GM18519 (cell line): ENCODE results near the gene DDX17.

Experiments
- ATAC-seq: cut with Tn5 transposase; IDR thresholded peaks from one replicate; pipeline ENCODE4 v1.9.1; 2021; ENCODE audit warnings: mild to moderate bottlenecking, moderate library complexity; ENCODE audit not compliant: unreplicated experiment, low FRiP score

Gene DDX17

DNA sequence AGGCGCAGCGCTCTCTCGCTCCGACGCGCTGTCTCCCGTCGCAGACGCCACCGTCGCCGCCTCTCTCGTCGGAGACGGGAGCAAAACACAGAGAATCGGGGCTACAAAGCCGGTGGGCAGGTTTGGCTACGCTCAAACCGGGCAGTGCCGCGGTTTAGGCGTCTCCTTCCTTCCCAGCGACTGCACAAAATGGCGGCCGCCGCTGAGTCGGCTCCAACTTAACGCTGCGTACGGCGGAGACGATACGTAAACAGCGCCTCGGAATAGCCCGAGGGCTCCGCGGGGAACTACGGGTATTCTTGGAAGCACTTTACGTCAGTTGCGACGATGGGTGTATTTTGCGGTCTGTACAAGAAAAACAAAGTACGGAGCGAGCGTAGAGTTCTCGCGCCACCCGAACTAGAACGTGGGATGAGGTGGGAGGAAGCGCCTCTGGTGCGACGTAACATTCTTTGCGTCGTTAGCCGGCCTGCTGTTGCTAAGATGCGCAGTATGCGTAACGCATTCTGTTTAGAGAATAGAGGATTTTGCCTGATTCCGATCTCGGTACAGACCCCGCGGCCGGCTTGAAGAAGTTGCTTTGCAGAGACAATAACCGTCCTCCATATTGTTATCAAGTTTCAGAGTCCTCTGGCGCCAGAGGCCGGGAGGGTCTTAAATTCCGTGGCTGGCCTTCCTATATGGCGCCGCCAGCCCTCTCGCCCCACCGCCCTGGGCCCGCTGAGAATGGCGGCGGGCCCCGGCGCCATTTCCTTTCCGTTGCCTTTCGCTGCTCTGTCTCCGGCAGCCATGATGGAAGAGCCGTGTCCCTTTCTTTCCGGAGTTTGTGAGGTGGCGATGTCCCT is at the start of gene DDX17:
Gene DDX17, minus strand, starts transcription at position 194 of the 845 bp plus-strand sequence.
- ATAC-seq = peak; percentile 69

DNA sequence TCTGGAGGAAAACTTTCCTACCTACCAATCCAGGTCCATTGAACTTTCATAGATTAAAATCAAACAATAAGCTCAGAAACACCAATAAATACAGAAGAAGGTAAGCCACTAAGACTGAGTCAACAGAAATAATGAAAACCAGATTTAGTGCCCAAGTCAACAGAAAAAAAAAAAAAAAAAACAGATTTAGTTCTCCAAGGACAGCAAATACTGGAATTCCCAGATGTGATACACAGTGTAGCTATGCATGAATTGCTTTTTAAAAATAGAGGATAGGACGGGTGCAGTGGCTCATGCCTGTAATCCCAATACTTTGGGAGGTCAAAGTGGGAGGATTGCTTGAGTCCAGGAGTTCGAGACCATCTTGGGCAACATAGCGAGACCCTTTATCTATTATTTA is 48.2 kb upstream of the DDX17 start:
- no peak for ATAC-seq

DNA sequence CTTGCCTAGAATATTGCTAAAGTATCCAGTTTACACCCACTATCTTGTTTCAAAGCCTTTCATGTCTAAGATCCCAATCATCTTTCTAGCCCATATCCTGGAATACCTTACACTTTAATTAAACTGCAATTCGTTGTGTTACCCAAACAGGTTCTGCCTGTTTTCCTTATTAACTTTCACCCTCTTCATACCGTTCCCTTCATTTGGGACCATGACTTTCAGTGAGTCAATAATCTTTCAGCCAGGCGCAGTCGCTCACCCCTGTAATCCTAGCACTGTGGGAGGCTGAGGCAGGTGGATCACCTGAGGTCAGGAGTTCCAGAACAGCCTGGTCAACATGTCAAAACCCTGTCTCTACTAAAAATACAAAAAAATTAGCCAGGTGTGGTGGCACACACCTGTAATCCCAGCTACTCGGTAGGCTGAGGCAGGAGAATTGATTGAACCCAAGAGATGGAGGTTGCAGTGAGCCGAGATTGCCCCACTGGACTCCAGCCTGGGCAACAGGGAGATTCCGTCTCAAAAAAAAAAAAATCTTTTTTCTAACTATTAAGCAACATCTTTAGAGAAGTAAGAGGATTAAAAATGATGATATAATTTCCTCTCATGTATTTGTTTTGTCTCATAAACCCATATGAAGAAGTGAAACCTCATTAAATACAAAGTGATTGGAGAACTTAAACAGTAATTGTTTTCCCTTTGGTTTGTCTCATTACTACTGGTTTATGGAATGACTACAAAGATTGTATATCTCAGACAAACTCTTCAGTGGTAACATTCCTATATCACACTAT is 43.2 kb upstream of the DDX17 start:
- ATAC-seq = no peak

DNA sequence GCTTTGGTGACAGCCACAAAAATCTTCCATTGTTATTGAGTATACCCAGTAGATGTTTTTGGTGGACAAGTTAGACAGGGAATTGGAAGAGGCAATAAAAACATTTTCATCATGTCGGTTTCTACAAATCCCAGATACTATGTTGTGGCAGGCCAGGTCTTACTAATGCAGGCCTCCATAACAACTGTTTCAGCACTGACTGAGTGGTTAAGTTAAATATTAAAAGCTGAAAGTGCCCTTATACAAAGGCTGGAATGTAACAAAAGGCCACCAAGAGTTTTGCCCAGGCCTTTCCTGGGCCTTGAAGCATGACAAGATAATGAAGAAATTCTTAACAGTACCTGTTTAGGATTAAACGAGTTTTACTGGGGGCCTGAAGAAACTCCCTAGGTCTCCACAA is 34.6 kb upstream of the DDX17 start:
- ATAC-seq = no peak

DNA sequence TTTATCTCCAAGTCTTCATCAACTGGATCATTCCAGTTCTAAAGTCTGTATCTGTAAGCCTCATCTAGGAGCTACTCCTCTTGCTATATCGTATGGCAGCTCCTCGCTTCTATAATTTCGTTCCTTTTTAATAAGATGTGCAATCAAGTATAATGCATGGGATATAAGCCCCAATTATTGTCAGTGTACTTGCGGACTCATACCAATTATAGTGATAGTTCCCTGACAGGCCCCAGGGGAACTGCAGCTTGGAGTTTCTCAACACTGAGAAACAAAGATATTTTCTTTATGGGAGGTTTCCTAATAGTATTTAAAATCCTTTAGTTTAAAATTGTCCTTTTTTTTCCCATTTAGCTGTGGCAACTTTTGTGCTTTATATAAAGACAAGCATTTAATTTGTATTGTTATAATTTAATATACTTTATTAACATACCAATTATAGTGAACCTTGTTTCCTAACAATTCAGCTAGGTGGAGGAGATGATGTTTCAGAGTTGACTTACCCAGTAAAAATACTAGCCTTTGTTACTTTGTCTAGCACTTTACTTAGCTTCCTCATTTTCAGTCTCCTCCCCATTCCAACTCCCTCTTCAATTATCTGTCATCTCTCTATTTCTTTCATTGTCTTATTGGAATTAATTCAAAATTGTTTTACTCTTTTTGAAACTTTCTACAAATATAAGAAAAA is 25.3 kb upstream of the DDX17 start:
- no peak for ATAC-seq

DNA sequence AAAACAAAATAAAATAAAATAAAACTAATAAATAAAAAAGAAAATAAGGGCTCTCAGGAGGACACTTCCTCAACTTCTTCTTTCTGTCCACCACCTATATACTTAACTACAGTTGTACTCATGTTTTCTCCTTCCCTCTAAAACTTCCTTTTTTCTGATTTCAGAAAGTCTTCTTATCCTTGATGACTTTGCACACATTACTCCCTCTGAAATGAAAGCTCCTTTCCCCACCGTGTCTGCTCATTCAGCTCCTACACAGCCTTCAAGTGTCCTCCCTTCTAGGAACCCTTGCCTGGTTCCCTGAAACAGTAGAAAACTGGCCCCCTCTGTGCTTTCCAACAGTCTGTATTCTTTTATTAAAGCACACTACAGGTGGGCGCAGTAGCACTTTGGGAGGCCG is 18.3 kb upstream of the DDX17 start:
- no peak for ATAC-seq

DNA sequence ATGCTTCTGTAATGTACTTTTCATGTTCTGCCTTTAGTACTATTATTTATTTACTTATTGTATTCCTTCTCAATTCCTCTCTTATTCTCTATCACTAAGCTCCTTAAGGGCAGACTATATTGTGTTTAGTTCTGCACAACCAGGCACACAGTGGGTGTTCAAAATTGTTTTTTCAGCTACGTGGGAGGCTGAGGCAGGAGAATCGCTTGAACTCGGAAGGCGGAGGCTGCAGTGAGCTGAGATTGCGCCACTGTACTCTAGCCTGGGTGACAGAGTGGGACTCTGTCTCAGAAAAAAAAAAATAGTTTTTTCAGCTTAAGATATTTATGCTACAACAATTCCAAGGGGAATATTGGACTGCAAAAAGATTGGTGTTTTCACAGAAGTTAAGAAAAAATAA is 17.4 kb upstream of the DDX17 start:
- no peak for ATAC-seq

DNA sequence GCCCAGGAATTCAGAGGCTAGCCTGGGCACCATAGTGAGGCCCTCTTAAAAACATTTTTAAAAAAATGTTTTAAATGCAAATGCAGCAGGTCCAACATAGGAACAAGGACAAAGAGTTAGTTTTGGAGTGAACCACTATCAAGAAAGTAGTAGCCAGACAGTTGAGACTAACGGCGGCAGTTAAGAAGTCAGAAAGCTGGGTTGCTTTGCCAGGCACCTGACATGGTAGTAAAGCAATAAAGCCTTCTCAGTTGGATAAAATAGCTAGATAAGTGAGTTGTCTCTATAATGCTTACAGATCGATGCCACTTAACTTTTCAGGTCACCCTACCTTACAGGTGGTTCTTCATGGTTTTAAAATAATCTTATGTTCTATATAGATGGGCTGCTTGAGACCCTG is 16.9 kb upstream of the DDX17 start:
- no peak for ATAC-seq

DNA sequence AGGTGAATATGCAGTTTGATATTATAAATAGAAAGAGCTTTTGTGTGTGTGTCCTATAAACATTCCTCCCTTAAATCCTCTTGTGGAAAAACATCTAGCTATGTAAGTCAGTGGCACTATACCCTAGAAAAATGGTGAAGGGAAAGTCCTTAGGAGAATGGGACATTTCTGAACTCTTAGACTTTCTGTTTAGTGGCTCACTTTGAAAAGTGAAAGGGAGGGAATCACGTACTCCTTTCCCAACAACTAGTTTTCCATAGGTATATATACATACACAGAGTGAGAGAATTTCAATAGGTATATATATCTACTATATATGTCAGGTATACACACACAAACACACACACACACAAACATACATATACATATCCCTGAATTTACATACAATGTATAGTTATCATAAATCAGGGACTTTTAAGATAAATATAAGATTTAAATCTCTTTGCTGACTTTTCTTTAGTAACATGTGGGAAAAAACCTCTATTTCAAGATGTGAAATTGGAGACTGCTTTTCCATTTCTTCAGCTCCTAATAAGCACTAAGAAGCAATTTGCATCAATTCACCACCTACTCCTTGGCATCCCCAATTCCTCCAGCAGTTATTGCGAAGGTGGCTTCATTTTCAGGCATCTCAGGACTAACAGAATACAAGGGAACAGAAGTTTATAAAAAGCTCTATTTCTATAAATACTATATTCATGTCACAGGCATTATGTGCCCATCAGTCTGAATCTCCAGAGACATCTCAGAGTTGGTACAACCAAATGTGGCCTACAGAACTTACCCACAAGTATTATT is 13.5 kb upstream of the DDX17 start:
- ATAC-seq = no peak

DNA sequence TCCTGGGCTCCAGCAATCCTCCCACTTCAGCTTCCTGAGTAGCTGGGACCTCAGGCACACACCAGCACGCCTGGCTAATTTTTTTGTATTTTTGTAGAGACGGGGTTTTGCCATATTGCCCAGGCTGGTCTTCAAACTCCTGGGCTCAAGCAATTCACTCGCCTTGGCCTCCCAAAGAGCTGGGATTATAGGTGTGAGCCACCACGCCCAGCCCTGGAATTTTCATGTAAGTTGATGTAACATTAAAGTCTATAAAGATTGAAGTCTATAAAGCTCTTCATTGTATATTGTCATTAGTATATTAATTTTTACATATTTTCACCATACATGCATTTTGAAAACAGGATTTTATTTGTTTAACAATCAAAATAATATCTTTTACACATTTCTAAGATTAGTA is 12.5 kb upstream of the DDX17 start:
- ATAC-seq = no peak

DNA sequence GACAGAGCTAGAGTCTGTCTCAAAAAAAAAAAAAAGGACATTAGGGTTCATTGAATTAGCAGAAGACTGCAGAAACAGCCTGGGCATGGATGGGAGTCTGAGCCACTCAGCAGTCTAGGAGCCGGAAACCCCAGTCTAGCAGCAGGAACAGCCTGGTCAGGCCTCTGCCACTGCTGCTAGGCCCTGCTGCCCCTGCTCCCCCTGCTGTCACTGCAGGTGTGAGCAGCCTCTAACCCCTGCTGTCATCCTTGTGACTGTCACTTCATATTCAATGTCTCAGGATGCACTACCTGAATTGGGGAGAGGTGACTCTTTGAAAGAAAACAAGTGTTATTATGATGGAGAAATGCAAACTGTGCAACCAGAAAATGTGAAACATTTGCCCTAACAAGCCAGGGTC is 7.0 kb upstream of the DDX17 start:
- ATAC-seq = no peak

DNA sequence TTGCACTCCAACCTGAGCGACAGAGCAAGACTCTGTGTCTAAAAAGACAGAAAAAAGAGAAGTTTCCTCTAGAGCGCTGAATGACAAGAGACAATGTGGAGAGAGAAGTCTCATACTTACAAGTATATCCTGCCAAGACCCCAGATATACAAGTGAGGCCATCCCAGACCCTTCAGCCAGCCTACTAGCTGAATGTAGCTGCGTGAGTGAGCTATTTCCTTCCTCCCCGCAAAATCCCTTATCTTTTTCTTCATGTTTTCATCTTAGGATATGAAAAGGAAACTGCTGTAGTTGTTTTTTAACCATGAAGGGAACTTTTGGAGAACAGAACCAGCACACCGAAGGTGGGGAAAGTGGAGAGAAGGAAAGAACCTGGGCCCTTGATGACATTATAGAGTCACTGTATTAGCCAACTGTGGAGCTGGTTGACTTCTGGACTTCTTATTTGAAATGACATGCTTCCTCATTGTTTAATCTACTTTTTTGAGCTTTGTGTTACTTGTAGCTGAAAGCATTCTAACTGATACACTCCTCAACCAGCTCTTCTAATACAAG is 4.4 kb upstream of the DDX17 start:
- ATAC-seq = no peak

DNA sequence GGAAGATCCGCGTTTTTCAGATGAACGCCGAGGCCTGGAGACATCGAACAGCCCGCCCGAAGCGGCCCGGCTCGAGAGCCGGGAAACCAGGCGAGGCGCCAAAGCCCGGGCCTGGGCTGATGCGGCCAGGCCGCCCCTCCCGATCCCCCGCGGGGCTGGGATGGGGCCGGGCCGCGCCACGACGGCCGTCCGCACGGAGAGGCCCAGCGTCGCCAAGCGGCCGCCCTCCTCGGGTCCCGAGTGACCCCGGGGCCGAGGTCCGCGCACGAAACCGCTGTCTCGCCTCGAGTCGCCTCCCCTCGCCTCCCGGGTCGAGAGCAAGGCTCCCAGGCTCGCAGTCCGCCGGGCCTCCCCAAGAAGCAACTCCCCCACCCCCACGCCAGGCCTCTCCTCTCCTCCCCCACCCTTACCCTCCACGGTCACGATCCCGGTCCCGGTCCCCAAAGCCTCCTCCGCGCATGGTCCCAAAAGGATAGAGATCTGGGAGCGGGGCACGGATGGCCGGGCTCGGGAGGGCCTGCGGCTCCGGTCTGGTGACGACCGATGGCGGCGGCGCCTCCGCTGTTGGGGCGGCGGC is 482 bp downstream of the DDX17 start:
- peak; percentile 16 for ATAC-seq

DNA sequence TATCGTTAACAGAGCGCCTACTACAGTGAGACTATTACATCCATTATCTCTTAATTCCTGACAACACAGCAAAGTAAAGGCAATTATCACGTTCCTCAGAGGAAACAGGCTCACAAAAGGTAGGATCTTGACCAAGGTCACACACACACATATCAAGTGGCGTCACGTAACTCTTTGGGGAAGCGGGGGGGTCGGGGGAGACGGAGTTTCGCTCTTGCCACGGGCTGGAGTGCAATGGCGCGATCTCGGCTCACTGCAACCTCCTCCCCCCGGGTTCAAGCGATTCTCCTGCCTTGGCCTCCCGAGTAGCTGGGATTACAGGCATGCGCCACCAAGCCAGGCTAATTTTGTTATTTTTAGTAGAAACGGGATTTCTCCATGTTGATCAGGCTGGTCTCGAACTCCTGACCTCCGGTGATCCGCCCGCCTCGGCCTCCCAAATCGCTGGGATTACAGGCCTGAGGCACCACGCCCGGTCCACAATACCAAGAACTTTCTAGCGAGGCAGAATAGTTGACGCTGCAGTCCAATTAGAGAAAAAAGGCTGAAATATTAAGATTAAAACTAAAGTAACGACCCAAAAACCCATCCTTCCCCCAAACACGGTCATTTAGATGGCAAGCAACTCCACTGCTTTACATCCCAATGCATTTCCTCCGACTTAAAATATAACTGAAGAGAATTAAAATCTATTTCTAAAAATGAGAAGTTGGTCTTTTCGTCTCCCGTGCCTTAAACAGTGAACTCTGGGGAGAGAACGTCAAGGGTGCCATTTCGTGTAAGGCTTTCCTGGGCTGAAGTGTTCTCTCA is 1.2 kb downstream of the DDX17 start:
- ATAC-seq = no peak

DNA sequence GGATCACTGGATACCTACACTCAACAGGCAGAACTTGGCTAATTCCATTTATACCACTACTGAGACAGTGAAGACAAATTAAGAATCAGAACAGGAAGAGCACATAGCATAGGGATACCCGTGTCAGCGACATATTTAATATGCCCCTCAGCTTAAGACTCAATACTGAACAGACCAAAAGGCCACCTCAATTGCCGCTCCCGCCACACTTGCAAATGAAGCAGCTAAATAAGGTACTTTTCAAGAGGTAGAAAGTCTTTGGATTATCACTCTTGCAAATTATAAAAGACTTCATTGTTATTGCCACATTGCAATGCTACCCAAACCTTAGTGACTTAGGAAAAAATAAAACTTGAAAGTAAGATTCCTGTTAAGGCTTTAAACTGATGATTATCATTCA is 3.1 kb downstream of the DDX17 start:
- no peak for ATAC-seq

DNA sequence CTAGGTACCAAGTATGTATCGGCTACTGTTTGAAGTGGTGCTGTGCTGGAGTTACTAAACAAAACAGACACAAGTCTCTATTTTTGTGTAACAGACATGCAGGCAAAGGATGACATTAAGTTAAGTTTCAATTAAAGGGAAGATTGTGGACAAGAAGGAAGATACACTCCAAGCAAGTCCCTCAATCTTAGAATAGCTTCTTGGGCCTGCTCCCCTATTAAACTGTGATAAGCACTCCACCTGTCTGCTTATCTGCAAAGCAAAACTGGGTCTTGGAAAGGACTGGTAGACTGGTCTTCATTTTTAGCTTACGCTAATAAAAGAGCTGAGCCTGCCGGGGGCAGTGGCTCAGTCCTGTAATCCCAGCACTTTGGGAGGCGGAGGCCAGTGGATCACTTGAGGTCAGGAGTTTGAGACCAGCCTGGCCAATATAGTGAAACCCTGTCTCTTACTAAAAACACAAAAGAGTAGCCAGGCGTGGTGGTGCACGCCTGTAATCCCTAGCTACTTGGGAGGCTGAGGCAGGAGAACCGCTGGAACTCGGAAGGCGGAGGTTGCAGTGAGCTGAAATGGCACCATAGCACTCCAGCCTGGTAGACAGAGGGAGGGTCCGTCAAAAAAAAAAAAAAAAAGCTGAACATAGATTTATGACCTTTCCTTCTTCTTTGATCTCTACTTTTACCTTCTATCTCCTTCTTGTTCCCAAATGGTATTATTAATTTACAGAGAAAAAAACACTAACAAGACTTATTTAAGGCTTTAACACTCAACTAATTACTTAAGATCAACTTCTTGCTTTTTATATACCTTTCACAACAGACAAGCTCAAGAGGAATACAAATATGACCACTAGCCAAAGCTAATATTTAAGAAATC is 4.1 kb downstream of the DDX17 start:
- ATAC-seq = no peak

DNA sequence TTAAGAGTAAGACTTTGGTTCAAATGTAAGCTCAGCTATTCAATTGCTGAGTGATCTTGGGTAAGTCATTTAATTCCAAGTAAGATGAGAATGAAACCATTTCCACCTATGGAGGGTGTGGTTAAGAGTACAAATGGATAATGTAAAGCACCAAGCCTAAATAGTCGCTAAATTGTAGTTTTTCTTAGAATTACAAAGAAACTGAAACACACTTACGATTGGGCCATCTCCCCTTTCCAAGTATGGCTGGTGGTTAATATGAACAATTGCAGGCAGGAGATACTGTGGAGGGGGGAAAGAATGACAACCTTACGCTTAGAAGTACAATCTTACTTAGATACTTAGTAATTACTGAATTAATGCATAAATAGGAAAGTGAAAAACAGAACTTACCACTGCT is 8.2 kb downstream of the DDX17 start:
- ATAC-seq = no peak

DNA sequence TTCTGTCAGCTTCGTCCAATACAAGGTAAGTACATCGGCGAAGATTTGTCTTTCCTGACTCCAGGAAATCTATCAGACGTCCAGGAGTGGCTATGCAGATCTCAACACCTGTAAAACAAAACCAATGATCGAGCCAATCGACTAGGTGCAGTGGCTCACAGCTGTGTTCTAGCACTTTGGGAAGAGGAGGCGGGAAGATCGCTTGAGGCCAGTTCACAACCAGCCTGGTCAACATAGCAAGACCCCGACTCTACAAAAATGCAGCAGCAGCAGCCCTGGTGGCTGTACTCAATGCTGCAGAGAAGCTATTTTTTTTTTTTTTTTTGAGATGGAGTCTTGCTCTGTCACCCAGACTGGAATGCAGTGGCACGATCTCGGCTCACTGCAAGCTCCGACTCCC is 11.2 kb downstream of the DDX17 start:
- no peak for ATAC-seq
